HG03439 (cell line): ENCODE measurements around the gene CLEC18B.
A peak's percentile ranks its signal among the peaks of the same experiment; 100 is the strongest.
"Not testable (repeated sequence)": the region's sequence is repeated elsewhere in the genome, so short reads cannot be mapped to it uniquely, and the experiment has no call there.

ENCODE experiments used
- ATAC-seq: cut with Tn5 transposase; IDR thresholded peaks from one replicate; pipeline ENCODE4 v1.9.1; 2021; ENCODE audit warnings: mild to moderate bottlenecking, moderate library complexity; ENCODE audit not compliant: unreplicated experiment

Gene CLEC18B

GRCh38 chr16:74409185-74409981 lies 11.9 kb downstream of the CLEC18B start:
- not testable (repeated sequence) for ATAC-seq

GRCh38 chr16:74407362-74407705 lies 13.9 kb downstream of the CLEC18B start:
- ATAC-seq: not testable (repeated sequence)

- not testable (repeated sequence) for ATAC-seq
These were observed 14.5 kb downstream of the CLEC18B start for GRCh38 chr16:74406600-74407361.

GRCh38 chr16:74404148-74404933 lies 16.9 kb downstream of the CLEC18B start:
- ATAC-seq: not testable (repeated sequence)

GRCh38 chr16:74400238-74400637 lies 21.0 kb downstream of the CLEC18B start:
- ATAC-seq: not testable (repeated sequence)

GRCh38 chr16:74398212-74398895 lies 22.9 kb downstream of the CLEC18B start:
- not testable (repeated sequence) for ATAC-seq

- not testable (repeated sequence) for ATAC-seq
These were observed 24.7 kb downstream of the CLEC18B start for GRCh38 chr16:74396521-74397017.

GRCh38 chr16:74394604-74395003 lies 26.7 kb downstream of the CLEC18B start:
- ATAC-seq: not testable (repeated sequence)

GRCh38 chr16:74394131-74394530 lies 27.1 kb downstream of the CLEC18B start:
- ATAC-seq: not testable (repeated sequence)

- ATAC-seq: not testable (repeated sequence)
These were observed 29.7 kb downstream of the CLEC18B start for GRCh38 chr16:74391454-74392050.

- not testable (repeated sequence) for ATAC-seq
These were observed 38.8 kb downstream of the CLEC18B start for GRCh38 chr16:74382339-74383034.

GRCh38 chr16:74373847-74374184 lies 47.5 kb downstream of the CLEC18B start:
- ATAC-seq: not testable (repeated sequence)

- no peak for ATAC-seq
These were observed 48.1 kb downstream of the CLEC18B start for GRCh38 chr16:74372953-74373846.

GRCh38 chr16:74372369-74372768 lies 48.9 kb downstream of the CLEC18B start:
- ATAC-seq: no peak

- ATAC-seq: not testable (repeated sequence)
These were observed 50.7 kb downstream of the CLEC18B start for GRCh38 chr16:74370338-74371135.

- ATAC-seq: peak; percentile 92
These were observed 53.0 kb downstream of the CLEC18B start for GRCh38 chr16:74368002-74368911.
